Fibroblast of skin of right biceps (primary cell): Measurements from ENCODE around the gene CCDC112.

Experiments
- DNase-seq: peaks from one replicate; pipeline ENCODE4 v3.0.0-alpha.2; 2013

CCDC112 gene

DNA sequence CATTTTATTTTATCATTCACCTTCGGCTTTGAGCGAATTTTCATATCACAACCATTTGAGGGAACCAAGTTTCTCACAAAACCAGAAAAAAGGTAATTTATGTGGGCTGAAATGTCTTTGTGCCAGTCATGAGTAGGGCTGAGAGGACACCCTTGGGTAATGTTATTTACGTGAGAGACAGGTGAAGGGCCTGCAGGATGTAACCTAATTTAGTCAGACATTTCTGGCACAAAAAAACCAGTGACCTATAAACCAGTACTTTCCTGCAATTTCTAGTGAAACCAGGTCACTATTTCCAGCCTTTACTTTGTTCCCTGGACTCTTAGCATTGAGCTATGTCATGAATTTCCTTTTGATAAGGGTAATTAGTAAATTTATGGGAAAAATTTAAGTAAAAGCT lies 17.2 kb upstream of the CCDC112 start:
- no peak for DNase-seq

DNA sequence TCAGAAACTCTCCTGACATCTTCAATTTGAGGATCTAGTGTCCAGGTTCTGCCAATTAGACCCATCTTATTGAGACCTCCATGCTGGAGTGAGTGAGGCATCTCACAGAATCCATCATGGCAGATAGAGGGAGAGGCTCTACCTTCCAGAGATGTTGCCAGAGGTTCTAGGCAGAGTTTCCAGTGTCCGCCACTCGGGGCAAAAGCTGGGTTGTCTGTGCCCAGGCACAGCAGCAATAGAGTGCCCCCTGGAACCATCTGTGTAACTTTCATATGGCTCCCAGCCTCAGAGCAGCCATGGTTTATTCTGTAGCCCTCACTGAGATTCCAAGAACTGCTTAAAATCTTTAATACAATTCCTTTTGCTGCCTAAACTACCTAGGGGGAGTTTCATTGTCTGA lies 16.6 kb upstream of the CCDC112 start:
- no peak for DNase-seq

DNA sequence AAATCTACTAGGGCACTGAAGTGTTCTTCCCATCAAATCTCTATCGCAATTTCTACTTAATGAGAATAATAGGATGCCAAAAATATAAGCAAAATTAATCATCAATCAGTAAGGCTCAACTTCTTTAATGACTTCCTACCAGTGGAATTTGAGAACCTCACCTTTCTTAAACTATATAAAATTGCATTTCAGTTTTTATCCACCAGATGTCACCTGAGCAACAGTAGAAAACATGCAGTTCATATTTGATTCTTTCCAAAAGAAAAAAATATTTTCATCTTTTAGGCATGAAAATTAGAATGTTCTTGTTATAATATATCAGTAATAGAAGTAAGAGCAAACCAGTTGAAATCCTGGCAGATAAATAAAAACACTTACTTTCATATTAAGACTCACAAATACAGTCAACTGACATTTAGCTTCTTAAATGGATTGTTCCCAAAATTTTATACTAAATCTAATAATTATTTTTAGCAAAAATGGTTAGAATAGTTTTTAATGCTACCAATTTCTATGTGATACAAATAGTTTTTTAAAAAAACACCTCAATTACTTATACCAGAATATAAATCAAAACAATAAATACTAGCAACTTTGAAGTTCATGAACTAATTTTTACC lies 13.4 kb upstream of the CCDC112 start:
- peak; percentile 54 for DNase-seq

DNA sequence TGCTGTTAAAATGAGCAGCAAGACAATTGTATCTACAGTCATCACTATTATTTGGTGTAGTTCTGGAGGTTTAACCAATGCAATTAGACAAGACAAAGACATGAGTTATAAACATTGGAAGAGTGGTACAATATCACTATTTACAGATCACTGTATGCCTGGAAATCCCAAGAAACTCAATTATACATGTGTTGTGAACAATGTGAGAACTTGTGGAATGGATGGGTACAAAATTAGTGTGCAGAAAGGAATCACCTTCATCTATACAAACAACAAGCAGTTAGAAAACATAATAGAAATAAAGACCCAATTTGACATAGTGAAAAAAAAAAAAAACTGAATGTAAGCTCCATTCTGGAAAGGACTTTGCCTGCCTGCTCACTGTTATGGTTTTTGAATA lies 12.4 kb upstream of the CCDC112 start:
- no peak for DNase-seq

DNA sequence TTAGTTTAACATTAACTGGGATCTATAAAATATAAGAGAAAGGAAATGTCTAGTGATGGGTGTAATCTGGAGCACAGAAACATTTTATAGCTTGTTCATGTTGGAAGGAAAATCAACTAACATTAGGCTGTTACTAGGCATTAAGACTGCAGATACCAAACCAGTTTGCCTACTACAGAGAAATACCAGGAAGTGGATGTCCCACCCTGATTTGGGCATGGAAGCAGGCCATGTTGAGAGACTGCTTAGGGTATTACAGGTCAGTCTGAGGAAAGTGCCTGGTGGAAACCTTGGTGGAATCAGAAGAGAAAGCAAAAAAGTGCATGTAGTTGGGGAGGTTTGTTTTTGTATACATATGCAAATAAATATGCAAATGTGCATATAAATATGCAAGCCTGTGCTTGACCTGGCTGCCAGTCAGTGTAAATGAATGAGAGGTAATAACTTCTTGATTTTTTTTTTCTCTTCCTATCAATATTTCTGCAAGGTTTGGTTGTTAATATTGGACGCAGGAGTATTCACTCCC lies 9.6 kb upstream of the CCDC112 start:
- no peak for DNase-seq

DNA sequence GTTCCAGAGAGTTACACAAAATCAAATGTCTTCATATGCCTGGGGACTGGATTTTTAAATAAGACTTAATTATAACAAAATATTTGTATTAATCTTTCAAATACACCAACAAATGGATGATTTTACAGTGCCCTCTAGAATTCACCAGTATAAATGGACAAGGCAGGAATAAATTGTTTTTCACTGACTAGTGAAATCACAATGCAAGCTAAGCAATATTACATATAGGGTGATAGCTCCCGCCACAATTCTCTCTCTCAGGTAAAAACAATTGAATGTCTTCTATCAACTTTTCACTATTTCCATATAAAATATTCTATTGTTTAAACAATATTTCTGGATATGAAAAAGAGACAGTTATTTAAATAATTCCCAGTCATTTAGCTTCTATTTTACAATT lies 8.0 kb upstream of the CCDC112 start:
- DNase-seq, result no peak

DNA sequence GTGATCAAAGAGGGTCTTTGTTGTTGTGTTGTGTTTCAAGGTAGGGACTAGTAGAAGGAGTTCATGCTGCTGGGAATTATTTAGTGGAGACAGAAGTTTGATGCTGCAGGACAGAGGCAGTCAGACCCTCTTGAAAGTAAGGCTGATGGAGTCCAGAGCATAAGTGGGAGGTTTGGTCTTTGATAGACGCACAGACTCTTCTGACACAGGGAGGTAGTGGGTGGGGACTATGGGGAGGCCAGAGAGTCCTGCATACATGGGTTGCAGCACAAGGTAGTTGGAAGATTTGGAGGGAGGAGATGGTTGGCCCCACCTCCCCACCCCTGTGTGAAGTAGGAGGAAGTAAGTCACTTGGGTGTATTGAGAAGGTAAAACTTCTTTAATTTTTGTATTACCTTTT lies 2.4 kb upstream of the CCDC112 start:
- no peak for DNase-seq

DNA sequence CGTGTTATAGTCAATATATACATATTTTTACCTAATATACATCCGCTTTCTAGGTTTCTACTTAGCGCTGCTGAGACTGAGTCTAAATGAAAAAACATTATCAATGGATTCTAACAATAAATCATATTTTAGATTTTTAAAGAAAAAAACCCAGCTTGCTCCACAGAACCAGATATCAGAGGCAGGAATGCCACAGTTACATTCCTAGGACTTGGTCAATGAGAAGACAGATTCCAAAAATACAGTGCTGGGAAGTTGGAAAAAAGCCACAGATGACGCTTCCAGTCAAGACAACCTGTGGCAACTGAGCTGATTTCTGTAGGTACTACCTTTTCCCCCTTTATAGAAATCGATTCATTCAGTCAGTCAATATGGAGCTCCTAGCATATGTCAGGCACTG lies 577 bp upstream of the CCDC112 start:
- peak; percentile 42 for DNase-seq

DNA sequence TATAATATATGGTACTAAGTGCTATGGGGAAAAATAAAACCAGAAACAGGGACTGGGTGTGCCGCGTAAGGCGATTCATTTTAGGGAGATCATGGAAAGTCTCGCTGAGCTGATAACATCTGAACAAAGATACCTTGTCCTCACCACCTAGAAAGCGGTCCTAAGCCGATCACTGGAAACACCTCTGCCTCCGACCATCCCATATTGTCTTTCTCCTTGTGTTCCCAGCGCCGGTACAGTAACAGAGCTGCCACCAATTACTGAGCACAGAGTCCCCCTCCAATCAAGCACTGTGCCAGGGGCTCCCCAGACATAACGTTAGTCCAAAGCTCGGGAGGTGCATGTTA lies 704 bp downstream of the CCDC112 start:
- no peak for DNase-seq

DNA sequence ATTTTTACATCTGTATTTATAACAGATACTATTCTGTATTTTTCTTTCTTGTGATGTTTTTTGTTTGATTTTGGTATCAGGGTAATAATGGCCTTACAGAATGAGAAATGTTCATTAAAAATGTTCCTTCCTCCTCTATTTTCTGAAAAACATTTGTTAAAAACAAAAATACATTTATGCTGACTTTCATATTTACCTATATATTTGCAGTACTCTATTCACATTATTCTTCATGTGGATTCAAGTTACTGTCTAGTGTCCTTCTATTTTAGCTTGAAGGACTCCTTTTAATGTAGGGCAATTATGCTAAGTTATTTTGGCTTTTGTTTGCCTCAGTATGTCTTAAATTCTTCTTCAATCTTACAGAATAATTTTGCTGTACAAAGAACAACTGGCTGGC lies 5.1 kb downstream of the CCDC112 start:
- DNase-seq, result no peak

DNA sequence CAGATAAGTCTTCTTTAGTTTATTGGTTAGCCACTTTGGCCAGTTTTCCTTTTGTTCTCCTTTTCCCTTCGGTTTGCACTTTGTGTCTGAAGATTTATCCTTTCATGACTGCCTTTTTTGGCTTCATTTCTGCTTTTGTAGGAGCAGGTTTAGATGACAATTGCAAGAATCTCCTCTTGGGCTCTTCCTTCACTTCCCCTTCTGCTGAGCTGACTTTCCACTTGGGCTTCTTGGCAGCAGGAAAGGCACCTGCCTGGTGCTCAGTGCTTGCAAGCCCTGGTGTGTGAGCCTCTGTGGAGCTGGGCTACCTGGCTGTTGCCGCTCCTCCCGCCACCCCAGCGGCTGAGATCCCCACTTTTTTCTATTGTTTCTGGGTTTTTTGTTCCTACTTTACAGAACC lies 7.3 kb downstream of the CCDC112 start:
- no peak for DNase-seq

DNA sequence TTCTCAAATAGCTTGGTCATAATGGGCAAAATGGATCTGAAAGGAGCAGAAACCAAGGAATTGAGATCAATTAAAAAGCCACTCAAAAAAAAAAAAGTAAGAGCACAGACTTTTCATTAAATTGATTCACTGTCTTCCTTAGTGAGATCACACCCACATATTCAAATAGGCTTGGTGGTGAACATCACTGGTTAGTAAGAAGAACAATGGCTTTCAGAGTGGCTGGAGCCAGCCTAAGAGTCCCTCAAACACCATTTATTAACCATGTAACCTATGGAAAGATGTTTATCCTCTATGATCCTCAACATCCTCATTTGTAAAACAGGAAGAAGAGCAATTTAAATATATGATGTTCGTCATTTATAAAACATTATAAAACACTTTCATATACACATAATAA lies 12.4 kb downstream of the CCDC112 start:
- DNase-seq, result no peak

DNA sequence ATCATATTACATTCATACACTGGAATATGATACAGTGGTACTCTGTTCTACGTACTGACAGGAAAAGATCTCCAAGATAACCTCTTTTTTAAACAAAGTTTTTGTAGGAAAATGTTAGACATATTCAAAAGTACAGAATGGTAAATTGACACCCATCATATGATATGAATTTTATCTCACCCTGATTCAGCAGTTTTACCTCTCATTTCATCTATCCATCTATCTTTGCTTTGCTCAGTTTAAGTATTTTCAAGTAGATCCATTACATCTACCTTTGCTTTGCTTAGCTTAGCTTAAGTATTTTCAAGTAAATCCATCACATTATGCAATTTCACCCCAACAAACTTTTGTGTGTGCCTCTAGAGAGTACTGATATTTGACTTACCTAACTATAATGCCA lies 14.3 kb downstream of the CCDC112 start:
- DNase-seq, result no peak

DNA sequence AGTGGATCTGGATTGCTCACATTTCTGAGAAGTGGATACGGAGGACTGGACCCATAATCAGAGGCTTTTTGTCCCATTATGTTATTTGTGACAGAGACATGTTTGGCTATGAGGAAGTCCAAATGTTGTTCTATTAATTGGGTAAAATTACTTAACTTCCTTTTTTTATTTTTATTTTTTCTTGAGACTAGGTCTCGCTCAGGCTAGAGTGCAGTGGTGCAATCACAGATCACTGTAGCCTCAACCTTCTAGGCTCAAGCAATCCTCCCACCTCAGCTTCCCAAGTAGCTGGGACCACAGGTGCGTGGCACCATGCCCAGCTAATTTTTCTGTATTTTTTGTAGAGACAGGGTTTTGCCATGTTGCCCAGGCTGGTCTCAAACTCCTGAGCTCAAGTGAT lies 21.9 kb downstream of the CCDC112 start:
- no peak for DNase-seq

DNA sequence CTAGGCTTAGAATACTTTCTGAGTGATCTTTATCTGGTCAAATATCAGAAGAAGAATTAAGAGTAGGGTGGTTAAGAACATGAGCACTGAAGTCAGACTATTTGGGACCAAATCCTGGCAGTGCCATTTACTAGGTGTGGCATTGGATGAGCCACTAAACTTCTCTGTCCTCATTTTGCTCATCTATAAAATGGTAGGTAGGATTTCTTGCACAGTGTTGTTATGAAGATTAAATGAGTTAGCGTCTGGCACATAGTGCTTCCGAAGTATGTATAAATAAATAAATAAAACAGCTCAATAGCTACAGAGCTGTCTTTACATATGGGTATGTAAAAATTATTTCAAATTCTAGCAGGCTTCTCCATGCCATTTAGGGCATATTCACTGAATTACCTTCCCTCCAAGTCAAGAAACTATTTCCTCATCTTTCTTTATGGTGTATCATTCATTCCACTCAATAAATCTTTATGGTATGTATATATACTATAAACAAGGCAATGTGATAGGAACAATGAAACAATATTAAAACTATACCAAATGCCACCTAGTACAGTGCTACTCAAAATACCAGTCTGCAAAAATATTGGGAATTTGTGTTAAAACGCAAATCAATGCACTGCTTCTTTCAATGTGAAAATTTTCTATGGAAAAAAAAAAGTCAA lies 24.0 kb downstream of the CCDC112 start:
- no peak for DNase-seq

DNA sequence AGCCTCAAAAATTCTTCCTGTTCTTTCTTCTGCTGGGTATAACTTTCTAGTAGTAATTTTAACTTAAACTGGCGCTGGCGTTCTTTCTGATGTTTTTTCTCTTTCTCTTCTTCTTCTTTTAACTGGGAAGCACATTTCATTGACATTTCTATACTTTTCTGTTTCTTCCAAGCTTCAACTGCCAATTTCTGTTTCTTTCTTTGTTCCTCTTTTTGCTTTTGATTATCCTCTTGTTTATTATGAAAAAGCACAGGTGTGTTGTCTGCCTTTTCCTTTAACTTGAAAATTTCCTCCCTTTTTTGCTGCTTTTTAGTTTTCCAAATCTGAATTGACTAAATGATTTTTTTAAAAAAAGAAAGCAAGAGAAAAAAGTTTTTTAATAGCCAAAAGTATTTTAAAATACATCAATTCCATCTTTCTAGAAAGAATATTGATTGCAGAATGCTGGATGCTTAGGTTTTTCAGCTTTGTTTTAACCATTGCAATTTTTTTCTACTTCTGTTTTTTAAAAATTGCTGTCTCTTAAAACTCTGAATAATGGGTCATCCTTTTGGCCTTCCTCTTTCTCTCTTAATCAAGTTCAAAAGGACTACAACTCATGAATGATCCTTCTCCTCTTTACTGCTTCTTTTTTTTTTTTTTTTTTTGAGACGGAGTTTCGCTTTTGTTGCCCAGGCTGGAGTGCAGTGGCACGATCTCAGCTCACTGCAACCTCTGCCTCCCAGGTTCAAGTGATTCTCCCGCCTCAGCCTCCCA lies 25.0 kb downstream of the CCDC112 start:
- no peak for DNase-seq

DNA sequence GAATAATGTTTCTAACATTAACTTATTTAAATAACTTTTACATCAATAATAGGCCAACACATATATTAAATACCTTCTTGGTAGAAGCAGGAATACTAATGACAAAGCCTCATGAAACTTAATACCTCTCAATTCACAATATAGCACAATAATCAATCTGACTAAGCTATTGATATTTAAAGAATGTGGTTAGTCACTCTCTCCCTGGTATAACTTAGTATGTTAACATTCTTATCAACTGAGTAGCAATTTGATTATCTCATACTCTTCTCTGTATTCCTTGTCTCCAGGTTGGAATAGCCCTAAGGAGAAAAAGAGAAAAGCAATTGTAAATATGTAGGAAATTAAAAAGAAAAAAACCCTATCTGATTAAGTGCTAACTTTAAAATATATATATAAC lies 28.8 kb downstream of the CCDC112 start:
- peak; percentile 63 for DNase-seq

DNA sequence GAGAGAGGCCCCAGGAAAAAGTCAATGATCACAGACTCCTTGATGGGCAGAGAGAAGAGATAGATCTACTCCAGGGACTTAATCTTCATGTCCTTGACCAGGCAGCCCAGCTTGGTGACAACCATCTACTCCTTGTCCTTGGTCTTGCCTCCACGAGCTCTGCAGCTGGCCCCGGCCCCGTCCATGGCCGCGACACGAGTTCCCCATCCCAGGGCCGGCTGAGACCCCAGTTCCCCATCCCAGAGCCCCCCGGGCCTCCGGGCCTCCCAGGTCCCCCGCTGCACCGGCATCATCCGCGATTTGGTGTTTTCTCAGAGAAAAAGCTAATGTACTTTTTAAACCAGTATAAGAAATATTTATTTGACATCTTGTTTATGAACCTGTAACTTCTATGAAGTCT lies 31.2 kb downstream of the CCDC112 start:
- DNase-seq, result no peak

DNA sequence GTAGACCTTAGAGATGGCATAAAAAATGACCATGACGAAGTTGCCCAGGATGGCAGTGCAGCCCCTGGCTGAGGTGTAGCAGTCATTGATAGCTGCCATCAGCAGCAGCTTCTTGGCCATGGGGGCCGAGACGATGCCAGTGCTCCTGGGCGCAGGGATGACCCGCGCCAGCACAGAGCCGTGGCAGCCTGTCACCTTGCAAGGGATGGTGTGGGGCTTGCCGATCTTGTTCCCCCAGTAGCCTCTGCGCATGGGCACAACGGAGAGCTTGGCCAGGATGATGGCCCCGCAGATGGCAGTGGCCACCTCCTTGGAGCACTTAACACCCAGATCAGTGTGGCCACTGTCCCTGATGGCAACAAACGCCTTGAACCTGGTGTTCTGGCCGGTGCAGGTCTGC lies 31.7 kb downstream of the CCDC112 start:
- no peak for DNase-seq

DNA sequence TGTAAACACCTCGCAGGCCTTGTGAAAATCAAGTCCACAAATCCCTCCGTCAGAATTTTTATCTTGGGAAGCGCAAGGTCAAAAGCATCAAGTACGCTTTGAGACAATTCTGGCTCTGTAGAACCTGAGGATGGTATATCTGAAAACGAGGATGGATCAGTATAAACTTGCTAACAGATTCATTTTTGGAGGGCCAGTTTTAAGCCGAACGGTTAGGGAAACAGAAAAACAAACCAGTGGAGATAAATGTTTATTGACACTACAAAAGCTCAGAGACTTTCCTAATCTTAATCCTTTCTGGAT lies 33.4 kb downstream of the CCDC112 start:
- DNase-seq, result no peak

DNA sequence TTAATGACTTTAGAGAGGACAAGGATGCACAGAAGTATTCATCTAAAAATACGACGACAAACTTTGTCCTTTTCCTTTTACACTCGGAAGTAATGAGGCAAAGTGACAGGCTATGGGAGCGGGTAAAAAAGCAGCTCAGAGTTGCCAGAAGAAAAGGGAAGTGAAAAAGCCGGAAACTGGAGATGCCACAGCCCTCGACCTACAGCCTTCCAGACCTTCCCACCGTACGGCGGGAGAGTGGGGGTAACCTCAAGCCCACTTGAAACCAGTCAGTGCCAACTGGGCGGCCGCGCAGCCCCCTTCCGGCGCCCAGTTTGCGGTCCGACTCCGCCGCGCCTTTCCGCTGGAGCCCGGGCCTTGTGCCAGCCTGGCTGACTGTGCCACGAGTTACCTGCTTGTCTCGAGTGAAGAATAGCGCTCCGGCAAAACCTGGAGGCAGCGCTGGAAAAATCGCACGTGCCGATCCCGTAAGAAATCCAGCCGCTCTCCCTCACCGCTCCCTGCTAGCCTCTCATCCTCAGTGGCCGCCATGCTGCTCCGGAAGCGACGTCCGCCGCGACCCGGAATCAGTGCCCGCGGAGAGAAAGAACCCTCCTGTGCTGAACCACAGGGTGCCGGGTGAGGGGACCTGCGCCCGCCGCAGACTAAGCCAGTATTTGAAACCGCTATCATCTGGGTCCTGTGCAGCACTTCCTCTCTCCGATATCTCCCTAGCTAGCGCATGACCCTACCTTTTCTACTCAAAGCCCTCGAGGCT lies 34.0 kb downstream of the CCDC112 start, which contains the start of gene PGGT1B:
Gene PGGT1B, minus strand, starts transcription at position 557 of the 757 bp plus-strand sequence. Its CDS starts 26 bp downstream, at position 531.
- DNase-seq, result peak; percentile 71

DNA sequence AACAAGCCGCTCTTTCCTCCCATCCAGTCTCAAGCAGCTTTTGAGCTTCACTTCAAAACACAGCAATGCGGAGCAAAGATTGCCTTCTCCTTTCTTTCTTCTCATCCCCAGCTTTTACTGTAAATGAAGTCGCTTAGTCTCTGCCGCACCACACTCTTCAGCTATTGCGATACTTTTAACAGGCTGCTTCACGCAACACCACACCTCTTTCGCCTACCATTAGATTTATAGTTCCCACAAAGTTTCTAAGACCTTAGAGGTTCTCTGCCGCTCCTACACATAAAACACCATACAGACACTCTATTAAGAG lies 34.5 kb downstream of the CCDC112 start:
- DNase-seq, result peak; percentile 2

DNA sequence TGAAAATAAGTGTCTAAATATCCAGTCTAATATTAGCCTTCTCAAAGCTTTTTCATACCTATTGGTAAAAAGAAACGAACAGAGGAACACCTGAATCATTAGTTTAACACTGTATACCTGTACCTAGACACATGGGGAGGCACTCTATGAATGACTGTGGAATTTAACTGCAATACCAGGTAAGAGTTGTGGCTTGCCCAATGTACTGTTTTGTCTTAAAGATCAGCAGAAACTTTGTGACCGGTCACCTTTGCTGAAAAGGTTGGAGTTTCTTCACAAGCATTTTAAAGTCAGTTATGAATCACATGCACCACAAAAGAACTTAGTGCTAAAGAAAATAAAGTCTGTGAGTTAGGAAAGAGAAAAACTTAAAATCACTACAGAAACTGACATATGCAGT lies 36.2 kb downstream of the CCDC112 start:
- no peak for DNase-seq

DNA sequence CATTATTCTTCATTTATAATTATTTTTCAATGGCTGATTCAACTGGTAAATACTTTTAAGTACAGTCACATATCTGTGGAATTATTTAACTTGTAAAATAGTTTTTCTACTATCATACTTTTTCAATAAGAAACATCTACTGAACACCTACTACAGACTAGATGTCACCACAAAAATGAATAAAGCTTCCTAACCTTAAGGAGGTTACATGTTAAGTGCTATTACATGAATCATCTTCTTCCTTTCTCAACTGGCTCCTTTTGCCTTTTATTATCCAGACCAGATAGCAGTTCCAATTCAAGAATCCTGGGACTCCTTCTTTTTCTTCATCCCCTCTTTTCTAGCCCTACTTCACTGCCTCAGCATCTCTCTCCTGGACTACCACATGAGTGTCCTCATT lies 38.5 kb downstream of the CCDC112 start:
- DNase-seq, result peak; percentile 53
